ENCODE data around the gene PANK2. TPM values are rescaled to one million over a fixed set of nuclear protein-coding genes. Genes with fewer than 3 reads are reported as not detected.

Gene PANK2
- total and polyA plus RNA-seq, 4 donors: 31.0 to 52.5 (median 42.5) TPM

DNA sequence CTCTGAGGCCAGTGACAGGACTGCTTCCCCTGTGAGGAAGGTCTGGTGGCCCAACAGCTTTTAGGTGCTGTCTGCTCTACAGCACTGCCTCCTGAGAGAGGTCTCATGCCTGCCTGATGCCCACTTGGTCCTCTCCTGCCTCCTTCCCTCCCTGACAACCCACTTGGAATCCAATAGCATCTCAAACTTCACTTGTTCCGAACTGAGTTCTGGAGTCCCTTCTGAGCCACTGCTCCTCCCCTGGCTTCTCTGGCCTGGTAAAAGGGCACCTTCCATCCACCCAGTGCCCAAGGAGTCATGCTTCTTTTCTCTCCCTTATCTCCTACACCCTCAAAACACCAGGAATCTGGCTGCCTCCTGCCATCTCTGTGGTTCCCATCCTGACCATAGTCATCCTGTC is 40.6 kb upstream of the PANK2 start:
- Histone ChIP-seq H3K4me1 (ENCODE audit: control insufficient read depth, insufficient read depth, low read length) (peaks cover 22% of the 10 kb centered on the region), H3K27ac (ENCODE audit: low read depth, low read length) (no peak overlapping the region), H3K4me3 (ENCODE audit: low read depth, low read length) (no peak overlapping the region), H3K36me3 (ENCODE audit: control insufficient read depth, insufficient read depth, low read length) (peaks cover 20% of the 10 kb centered on the region), H3K27me3 (ENCODE audit: control insufficient read depth, insufficient read depth, low read length) (no peaks in the 10 kb centered on the region), H3K9me3 (ENCODE audit: control insufficient read depth, insufficient read depth, low read length) (no peaks in the 10 kb centered on the region)
- no peak for DNase-seq (ENCODE audit: low read depth in 4 of 6, low spot score in 6 of 6)
- WGBS (ENCODE audit: insufficient coverage): 94% methylated on average over 1 of the region's 1 CpG

DNA sequence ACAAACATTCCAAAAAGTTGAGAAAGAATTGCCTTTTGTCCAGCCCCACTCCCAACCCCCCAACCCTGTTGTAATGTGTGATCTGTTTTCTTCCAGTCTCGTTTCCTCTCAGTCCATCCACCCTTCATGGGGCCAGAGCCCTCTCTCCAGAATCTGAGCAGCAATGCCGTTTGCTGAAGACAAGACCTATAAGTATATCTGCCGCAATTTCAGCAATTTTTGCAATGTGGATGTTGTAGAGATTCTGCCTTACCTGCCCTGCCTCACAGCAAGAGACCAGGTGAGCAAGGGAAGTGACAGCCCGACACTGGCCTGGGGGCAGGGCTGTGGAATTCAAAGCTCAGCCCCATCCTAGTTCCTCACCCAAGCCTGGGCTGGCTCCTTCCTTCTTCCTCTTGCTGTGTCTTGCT is 34.7 kb upstream of the PANK2 start:
- no peak overlapping the region for H3K27ac ChIP-seq (ENCODE audit: low read depth, low read length)
- no peaks in the 10 kb centered on the region for H3K4me1 ChIP-seq (ENCODE audit: control insufficient read depth, insufficient read depth, low read length)
- no peaks in the 10 kb centered on the region for H3K9me3 ChIP-seq (ENCODE audit: control insufficient read depth, insufficient read depth, low read length)
- no peak overlapping the region for H3K4me3 ChIP-seq (ENCODE audit: low read depth, low read length)
- H3K27me3 ChIP-seq (ENCODE audit: control insufficient read depth, insufficient read depth, low read length): no peaks in the 10 kb centered on the region
- no peak for DNase-seq (ENCODE audit: low read depth in 4 of 6, low spot score in 6 of 6)
- H3K36me3 ChIP-seq (ENCODE audit: control insufficient read depth, insufficient read depth, low read length): peaks cover 61% of the 10 kb centered on the region
- WGBS (ENCODE audit: insufficient coverage): 93% methylated on average over 2 of the region's 4 CpGs

DNA sequence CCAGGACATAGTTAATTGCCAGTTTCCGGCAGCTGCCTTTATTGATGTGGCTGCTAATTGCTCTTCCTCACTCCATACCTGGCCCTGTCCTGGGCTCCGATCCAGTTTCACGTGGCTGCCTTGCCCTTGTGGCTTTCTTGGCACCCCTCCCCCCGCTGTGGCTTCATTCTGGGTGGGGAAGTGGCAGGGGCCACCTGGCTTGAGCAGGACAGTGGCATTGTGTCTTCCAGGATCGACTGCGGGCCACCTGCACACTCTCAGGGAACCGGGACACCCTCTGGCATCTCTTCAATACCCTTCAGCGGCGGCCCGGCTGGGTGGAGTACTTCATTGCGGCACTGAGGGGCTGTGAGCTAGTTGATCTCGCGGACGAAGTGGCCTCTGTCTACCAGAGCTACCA is 31.8 kb upstream of the PANK2 start:
- Histone ChIP-seq H3K9me3 (ENCODE audit: control insufficient read depth, insufficient read depth, low read length) (no peaks in the 10 kb centered on the region), H3K4me1 (ENCODE audit: control insufficient read depth, insufficient read depth, low read length) (no peaks in the 10 kb centered on the region), H3K36me3 (ENCODE audit: control insufficient read depth, insufficient read depth, low read length) (peaks cover 82% of the 10 kb centered on the region), H3K4me3 (ENCODE audit: low read depth, low read length) (no peak overlapping the region), H3K27me3 (ENCODE audit: control insufficient read depth, insufficient read depth, low read length) (no peaks in the 10 kb centered on the region), H3K27ac (ENCODE audit: low read depth, low read length) (no peak overlapping the region)
- WGBS (ENCODE audit: insufficient coverage): 80% methylated on average over 11 of the region's 14 CpGs
- DNase-seq (ENCODE audit: low read depth in 4 of 6, low spot score in 6 of 6): peak in 1 of 6 donors; percentile 17

DNA sequence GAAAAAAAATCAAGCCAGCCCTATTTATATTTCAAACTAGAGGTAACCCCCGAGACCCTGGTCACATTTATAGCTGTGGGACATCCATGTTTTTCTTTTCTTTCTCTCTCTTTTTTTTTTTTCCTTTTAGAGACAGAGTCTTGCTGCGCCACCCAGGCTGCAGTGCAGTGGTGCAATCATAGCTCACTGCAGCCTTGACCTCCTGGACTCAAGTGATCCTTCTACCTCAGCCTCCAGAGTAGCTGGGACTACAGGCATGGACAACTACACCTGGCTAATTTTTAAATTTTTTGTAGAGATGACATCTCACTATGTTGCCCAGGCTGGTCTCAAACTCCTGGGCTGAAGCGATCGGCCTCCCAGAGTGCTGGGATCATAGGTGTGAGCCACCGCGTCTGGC is 30.5 kb upstream of the PANK2 start:
- Histone ChIP-seq H3K27ac (ENCODE audit: low read depth, low read length) (no peak overlapping the region), H3K4me1 (ENCODE audit: control insufficient read depth, insufficient read depth, low read length) (no peaks in the 10 kb centered on the region), H3K4me3 (ENCODE audit: low read depth, low read length) (no peak overlapping the region), H3K9me3 (ENCODE audit: control insufficient read depth, insufficient read depth, low read length) (no peaks in the 10 kb centered on the region), H3K36me3 (ENCODE audit: control insufficient read depth, insufficient read depth, low read length) (peaks cover 88% of the 10 kb centered on the region), H3K27me3 (ENCODE audit: control insufficient read depth, insufficient read depth, low read length) (no peaks in the 10 kb centered on the region)
- no peak for DNase-seq (ENCODE audit: low read depth in 4 of 6, low spot score in 6 of 6)
- WGBS (ENCODE audit: insufficient coverage): 92% methylated on average over 2 of the region's 6 CpGs

DNA sequence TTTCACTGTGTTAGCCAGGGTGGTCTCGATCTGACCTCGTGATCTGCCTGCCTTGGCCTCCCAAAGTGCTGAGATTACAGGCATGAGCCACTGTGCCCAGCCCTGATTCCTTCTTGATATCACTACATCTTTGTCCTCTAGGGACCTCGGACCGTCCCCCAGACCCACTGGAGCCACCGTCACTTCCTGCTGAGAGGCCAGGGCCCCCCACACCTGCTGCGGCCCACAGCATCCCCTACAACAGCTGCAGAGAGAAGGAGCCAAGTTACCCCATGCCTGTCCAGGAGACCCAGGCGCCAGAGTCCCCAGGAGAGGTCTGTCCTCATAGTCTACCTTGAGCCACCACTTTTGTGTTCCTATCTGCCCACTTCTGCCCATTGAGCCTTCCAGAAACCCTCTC is 28.0 kb upstream of the PANK2 start:
- Histone ChIP-seq H3K9me3 (ENCODE audit: control insufficient read depth, insufficient read depth, low read length) (no peaks in the 10 kb centered on the region), H3K36me3 (ENCODE audit: control insufficient read depth, insufficient read depth, low read length) (peaks cover 98% of the 10 kb centered on the region), H3K4me3 (ENCODE audit: low read depth, low read length) (no peak overlapping the region), H3K27ac (ENCODE audit: low read depth, low read length) (no peak overlapping the region), H3K4me1 (ENCODE audit: control insufficient read depth, insufficient read depth, low read length) (no peaks in the 10 kb centered on the region), H3K27me3 (ENCODE audit: control insufficient read depth, insufficient read depth, low read length) (no peaks in the 10 kb centered on the region)
- DNase-seq (ENCODE audit: low read depth in 4 of 6, low spot score in 6 of 6): no peak
- 95% methylated on average over 7 of the region's 7 CpGs for WGBS (ENCODE audit: insufficient coverage)

DNA sequence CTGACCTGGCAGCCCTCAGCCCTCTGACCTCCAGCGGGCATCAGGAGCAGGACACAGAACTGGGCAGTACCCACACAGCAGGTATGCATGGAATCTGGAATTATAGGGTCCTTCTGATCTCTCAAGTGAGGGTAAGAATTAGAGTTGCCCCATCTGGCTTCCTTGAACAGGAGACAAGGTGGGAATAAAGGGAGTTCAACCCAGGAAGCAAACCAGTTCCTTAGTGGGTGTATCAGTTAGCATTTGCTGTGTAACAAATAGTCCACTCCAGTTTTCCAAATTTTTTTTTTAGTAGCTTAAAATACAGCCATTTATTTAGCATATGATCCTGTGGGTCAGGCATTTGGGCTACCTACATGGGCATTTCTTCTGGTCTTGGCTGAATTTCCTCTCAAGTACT is 26.9 kb upstream of the PANK2 start:
- no peaks in the 10 kb centered on the region for H3K27me3 ChIP-seq (ENCODE audit: control insufficient read depth, insufficient read depth, low read length)
- no peak overlapping the region for H3K27ac ChIP-seq (ENCODE audit: low read depth, low read length)
- 100% methylated on average over 1 of the region's 1 CpG for WGBS (ENCODE audit: insufficient coverage)
- DNase-seq (ENCODE audit: low read depth in 4 of 6, low spot score in 6 of 6): no peak
- no peaks in the 10 kb centered on the region for H3K9me3 ChIP-seq (ENCODE audit: control insufficient read depth, insufficient read depth, low read length)
- no peaks in the 10 kb centered on the region for H3K4me1 ChIP-seq (ENCODE audit: control insufficient read depth, insufficient read depth, low read length)
- H3K4me3 ChIP-seq (ENCODE audit: low read depth, low read length): no peak overlapping the region
- peaks cover 99% of the 10 kb centered on the region for H3K36me3 ChIP-seq (ENCODE audit: control insufficient read depth, insufficient read depth, low read length)

DNA sequence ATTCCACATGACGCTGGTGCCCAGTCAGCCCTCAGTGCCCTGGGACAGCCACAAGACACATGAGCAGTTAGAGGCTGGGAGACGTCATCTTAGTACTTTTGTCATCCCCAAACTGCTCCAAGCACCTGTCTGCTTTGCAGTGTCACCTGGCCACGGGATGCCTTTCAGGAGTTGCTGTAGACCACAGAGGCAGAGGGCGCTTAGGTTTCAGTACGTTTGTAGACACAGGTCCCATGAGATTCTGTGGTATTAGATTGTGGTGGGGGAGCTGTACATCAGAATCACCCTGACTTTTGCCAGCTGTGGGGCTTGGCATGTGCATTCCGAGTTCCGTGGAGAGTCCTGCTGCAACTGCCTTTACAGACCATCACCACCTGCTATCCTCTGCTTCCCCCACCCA is 25.9 kb upstream of the PANK2 start:
- H3K27me3 ChIP-seq (ENCODE audit: control insufficient read depth, insufficient read depth, low read length): no peaks in the 10 kb centered on the region
- H3K27ac ChIP-seq (ENCODE audit: low read depth, low read length): no peak overlapping the region
- no peak overlapping the region for H3K4me3 ChIP-seq (ENCODE audit: low read depth, low read length)
- no peaks in the 10 kb centered on the region for H3K4me1 ChIP-seq (ENCODE audit: control insufficient read depth, insufficient read depth, low read length)
- DNase-seq (ENCODE audit: low read depth in 4 of 6, low spot score in 6 of 6): no peak
- WGBS (ENCODE audit: insufficient coverage): 84% methylated on average over 6 of the region's 7 CpGs
- H3K36me3 ChIP-seq (ENCODE audit: control insufficient read depth, insufficient read depth, low read length): peaks cover 99% of the 10 kb centered on the region
- no peaks in the 10 kb centered on the region for H3K9me3 ChIP-seq (ENCODE audit: control insufficient read depth, insufficient read depth, low read length)

DNA sequence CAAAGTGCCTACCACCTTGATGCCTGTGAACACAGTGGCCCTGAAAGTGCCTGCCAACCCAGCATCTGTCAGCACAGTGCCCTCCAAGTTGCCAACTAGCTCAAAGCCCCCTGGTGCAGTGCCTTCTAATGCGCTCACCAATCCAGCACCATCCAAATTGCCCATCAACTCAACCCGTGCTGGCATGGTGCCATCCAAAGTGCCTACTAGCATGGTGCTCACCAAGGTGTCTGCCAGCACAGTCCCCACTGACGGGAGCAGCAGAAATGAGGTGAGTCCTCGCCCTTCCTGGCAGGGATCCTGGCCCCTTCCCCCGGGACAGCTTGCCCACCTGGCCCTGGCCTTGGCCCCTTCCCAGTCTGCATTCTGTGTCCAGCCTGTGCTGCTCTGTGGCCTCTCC is 24.7 kb upstream of the PANK2 start:
- H3K36me3 ChIP-seq (ENCODE audit: control insufficient read depth, insufficient read depth, low read length): peaks cover 98% of the 10 kb centered on the region
- 76% methylated on average over 5 of the region's 5 CpGs for WGBS (ENCODE audit: insufficient coverage)
- H3K27me3 ChIP-seq (ENCODE audit: control insufficient read depth, insufficient read depth, low read length): no peaks in the 10 kb centered on the region
- no peaks in the 10 kb centered on the region for H3K4me1 ChIP-seq (ENCODE audit: control insufficient read depth, insufficient read depth, low read length)
- no peak overlapping the region for H3K27ac ChIP-seq (ENCODE audit: low read depth, low read length)
- no peak for DNase-seq (ENCODE audit: low read depth in 4 of 6, low spot score in 6 of 6)
- H3K9me3 ChIP-seq (ENCODE audit: control insufficient read depth, insufficient read depth, low read length): no peaks in the 10 kb centered on the region
- H3K4me3 ChIP-seq (ENCODE audit: low read depth, low read length): no peak overlapping the region

DNA sequence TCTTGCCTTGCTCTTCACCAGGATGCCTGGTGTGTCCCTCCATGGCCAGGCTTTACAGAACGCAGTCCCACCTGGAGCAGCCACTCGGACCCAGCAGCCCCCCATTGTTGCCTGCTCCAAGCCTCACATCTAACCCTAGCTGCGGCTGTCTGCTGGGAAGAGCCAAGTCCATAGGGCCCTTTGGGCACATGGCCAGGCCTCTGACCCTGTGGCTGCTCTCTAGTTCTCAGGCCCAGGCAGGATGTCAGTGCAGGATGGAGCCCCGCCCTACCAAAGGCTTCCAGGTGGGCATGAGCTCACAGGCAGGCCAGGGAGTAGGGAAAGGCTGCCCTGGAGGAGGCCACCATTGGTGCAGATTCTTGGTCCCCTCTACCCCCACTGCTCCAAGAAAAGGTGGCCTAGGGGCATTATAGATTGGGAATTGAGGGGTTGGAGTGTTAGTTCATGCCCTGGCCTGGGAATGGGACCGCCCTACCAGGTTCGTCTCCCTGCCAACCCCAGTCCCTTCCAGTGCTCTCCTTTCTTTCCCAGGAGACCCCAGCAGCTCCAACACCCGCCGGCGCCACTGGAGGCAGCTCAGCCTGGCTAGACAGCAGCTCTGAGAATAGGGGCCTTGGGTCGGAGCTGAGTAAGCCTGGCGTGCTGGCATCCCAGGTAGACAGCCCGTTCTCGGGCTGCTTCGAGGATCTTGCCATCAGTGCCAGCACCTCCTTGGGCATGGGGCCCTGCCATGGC is 23.9 kb upstream of the PANK2 start:
- H3K4me1 ChIP-seq (ENCODE audit: control insufficient read depth, insufficient read depth, low read length): no peaks in the 10 kb centered on the region
- no peaks in the 10 kb centered on the region for H3K9me3 ChIP-seq (ENCODE audit: control insufficient read depth, insufficient read depth, low read length)
- DNase-seq (ENCODE audit: low read depth in 4 of 6, low spot score in 6 of 6): no peak
- H3K27me3 ChIP-seq (ENCODE audit: control insufficient read depth, insufficient read depth, low read length): no peaks in the 10 kb centered on the region
- 93% methylated on average over 11 of the region's 14 CpGs for WGBS (ENCODE audit: insufficient coverage)
- no peak overlapping the region for H3K4me3 ChIP-seq (ENCODE audit: low read depth, low read length)
- peaks cover 96% of the 10 kb centered on the region for H3K36me3 ChIP-seq (ENCODE audit: control insufficient read depth, insufficient read depth, low read length)
- H3K27ac ChIP-seq (ENCODE audit: low read depth, low read length): no peak overlapping the region

DNA sequence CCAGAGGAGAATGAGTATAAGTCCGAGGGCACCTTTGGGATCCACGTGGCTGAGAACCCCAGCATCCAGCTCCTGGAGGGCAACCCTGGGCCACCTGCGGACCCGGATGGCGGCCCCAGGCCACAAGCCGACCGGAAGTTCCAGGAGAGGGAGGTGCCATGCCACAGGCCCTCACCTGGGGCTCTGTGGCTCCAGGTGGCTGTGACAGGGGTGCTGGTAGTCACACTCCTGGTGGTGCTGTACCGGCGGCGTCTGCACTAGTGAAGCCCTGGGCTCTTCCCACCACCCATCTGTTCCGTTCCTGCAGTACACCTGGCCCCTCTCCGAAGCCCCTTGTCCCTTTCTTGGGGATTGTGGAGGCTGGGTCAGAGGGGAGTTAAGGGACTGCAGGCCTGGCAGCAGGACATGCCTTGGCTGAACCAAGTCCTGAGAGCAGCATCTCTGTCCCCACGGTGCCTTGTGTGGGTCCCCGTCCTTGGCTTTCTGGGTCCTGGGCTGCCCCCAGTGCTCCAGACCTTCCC is 23.2 kb upstream of the PANK2 start:
- no peaks in the 10 kb centered on the region for H3K27me3 ChIP-seq (ENCODE audit: control insufficient read depth, insufficient read depth, low read length)
- H3K4me3 ChIP-seq (ENCODE audit: low read depth, low read length): no peak overlapping the region
- H3K27ac ChIP-seq (ENCODE audit: low read depth, low read length): no peak overlapping the region
- WGBS (ENCODE audit: insufficient coverage): 97% methylated on average over 9 of the region's 14 CpGs
- DNase-seq (ENCODE audit: low read depth in 4 of 6, low spot score in 6 of 6): no peak
- no peaks in the 10 kb centered on the region for H3K4me1 ChIP-seq (ENCODE audit: control insufficient read depth, insufficient read depth, low read length)
- H3K9me3 ChIP-seq (ENCODE audit: control insufficient read depth, insufficient read depth, low read length): no peaks in the 10 kb centered on the region
- peaks cover 90% of the 10 kb centered on the region for H3K36me3 ChIP-seq (ENCODE audit: control insufficient read depth, insufficient read depth, low read length)

All from spinal cord (tissue), 10 donors.